GM20000 (cell line): Measurements from ENCODE around the gene IQCH.

Experiments
- DNase-seq: peaks from one replicate; pipeline ENCODE4 v3.0.0; 2012; ENCODE audit warnings: low spot score
- TF ChIP-seq, protein P1 (sequence below): IDR thresholded peaks from 2 replicates; pipeline ENCODE4 v1.5.1; 2012; ENCODE audit warnings: mild to moderate bottlenecking, control low read depth; ENCODE audit errors: extremely low read depth, missing control alignments

IQCH gene

DNA sequence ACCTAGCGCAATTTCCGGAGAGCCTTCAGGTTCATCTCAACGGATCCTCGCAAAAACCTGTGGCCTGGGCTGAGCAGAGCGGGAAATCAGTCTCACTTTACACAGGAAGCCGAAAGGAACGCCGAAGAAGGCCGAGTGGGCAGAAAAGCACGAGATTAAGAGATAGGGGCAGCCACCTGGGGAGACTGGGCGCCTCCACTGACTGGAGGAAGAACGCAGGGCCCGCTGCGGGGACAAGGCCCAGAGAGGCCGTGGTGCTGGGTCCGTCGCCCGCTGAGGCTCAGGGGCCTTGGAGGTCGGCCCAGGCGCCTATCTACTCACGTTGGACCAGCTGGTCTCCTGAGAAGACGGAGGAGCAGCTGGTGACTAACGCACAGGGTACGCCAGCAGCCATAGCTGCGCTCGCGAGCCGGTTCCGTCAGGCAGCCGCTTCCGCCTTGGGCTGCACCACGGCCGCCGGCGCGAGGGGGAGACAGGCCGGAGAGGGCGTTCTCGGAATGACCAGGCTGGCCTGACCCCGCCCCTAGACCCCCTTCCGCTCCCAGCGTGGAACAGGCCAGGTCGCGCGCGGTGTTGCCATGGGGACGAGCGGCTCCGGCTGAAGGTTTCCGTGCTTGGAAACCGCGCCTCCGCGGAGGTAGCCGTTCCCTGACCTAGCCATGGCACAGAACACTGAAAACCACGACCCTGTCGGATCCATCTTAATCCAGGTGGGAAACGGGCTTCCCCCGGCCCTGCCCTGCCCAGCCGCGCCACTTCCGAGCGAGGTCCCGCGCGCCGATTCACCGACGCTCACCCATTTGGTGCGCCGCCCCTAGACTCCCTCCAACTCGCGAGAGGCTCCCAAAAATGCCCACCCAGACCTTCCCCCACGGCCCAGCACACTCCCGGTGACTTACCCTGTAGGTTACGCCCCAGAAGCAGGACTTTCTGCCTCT, at the start of gene IQCH, which contains the start of gene AAGAB:
IQCH (plus strand) TSS at position 549 of the 938 bp plus-strand sequence; CDS start at position 660, 111 bp downstream.
AAGAB (minus strand) TSS at position 424 of the 938 bp plus-strand sequence; CDS start at position 394, 30 bp downstream.
- peak; percentile 96 for DNase-seq
- TF ChIP-seq, protein P1, sequence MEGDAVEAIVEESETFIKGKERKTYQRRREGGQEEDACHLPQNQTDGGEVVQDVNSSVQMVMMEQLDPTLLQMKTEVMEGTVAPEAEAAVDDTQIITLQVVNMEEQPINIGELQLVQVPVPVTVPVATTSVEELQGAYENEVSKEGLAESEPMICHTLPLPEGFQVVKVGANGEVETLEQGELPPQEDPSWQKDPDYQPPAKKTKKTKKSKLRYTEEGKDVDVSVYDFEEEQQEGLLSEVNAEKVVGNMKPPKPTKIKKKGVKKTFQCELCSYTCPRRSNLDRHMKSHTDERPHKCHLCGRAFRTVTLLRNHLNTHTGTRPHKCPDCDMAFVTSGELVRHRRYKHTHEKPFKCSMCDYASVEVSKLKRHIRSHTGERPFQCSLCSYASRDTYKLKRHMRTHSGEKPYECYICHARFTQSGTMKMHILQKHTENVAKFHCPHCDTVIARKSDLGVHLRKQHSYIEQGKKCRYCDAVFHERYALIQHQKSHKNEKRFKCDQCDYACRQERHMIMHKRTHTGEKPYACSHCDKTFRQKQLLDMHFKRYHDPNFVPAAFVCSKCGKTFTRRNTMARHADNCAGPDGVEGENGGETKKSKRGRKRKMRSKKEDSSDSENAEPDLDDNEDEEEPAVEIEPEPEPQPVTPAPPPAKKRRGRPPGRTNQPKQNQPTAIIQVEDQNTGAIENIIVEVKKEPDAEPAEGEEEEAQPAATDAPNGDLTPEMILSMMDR: no peak

DNA sequence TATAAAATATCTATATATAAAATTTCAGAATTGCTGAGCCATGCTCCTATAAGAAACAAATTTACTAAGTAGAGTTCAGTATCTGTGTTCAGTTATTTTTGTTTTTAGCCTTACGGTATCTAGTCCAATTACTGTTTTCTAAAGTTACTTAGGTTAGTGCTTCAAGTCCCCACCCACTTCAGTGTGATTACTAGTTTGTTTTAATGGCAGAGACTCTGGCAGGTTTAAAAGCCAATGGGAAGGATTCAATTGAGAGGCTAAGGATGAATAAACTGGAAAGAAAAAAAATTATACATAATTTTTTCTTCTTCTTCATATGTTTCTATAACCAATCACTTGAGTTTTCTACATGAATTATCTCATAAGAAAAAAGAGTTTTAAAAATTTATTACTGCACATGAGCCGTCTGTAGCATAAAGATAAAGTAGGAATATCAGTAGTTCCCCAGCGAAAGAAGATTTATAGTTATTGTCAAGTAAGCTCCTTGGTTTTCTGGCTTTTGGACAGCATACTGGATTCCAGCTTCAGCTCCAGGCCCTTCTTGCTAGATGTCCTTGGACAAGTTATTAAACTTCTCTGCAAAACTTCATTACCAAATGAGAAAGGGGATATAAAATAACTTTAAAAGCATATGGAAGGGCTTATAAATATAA, 46.9 kb upstream of the IQCH start:
- no peak for DNase-seq
- TF ChIP-seq, protein P1: no peak

- DNase-seq: no peak
- TF ChIP-seq, protein P1: no peak
These were observed 46.2 kb upstream of the IQCH start for GRCh38 chr15:67208396-67208795.

GRCh38 chr15:67210555-67211168, 43.9 kb upstream of the IQCH start:
- DNase-seq: no peak
- TF ChIP-seq, protein P1: no peak

DNA sequence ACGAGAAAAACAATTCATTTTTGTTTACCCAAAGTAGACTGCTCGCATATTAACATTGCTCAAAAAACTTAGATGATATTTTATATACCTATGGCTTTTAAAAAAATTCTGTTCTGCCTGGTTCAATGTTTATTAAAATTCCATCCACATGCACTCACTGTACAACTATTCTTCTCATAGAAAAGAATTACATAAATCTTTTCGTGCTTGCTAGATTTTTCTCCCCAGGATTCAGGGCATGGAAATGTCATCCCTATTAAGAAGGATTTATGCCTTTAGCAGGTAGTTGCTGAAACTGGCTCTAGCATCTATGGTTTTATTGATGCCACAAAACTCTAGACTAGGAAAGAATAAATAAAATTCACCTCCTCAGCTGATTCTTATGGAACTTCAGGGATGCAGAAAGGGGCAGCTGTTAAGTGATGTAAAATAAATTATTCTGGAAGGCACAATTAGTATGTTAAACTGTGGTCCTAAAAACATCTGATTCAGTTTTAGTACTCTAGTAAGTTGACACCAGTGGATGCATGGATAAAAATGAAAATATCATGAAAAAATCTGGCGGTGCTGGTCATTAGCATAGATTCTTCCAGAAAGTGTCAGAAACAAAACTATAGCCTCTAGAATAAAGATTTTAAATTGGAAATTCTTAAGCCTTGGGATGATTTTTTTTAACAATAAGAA, 41.8 kb upstream of the IQCH start:
- TF ChIP-seq, protein P1: no peak
- DNase-seq: no peak

- TF ChIP-seq, protein P1: no peak
- no peak for DNase-seq
These were observed 39.5 kb upstream of the IQCH start for GRCh38 chr15:67215102-67215501.
